HepG2 (cell line): ENCODE data around the gene GALNT10. TPM values are rescaled to one million over a fixed set of nuclear protein-coding genes. Genes with fewer than 3 reads are reported as not detected.

ENCODE experiments used
- ATAC-seq: fragments of 200-7000 bp; cut with Tn5 transposase; 3 replicates; pipeline ENCODE4 v1.9.1; 2020; ENCODE audit warnings: mild to moderate bottlenecking, moderate library complexity
- BruUV-seq: library from RNA; stranded (reverse); fragments of 400-500 nt; replicated peaks from 2 replicates; lab custom pipeline; 2021; lab: Mats Ljungman, UMichigan
- CTCF ChIA-PET: fragments of 300-600 bp; formaldehyde crosslinking; extraction: SDS; loops from one replicate; lab custom pipeline; 2021; ENCODE audit warnings: low total read pairs, inconsistent platforms, low intra/inter-chr PET ratio; lab: Yijun Ruan, JAX
- POLR2A ChIA-PET: fragments of 350-600 bp; sonication (Branson Sonifier 250); formaldehyde crosslinking; loops from one replicate; lab custom pipeline; 2020; ENCODE audit warnings: antibody characterized with exemption, inconsistent platforms; lab: Yijun Ruan, JAX
- DNase-seq: peaks from one replicate; pipeline ENCODE4 v3.0.0-alpha.2; 2015; ENCODE audit warnings: low spot score
- FAIRE-seq: peaks from 3 replicates; lab custom pipeline; 2011; peaks lifted over from hg19 to GRCh38; lab: Jason Lieb, UNC
- H2AFZ ChIP-seq: one replicate; pipeline ENCODE4 v1.6.1; 2011; ENCODE audit warnings: low read length, inconsistent platforms
- H3K27ac ChIP-seq: fragments of 300-600 bp; 3 replicates; pipeline ENCODE4 v1.8.0; 2011; ENCODE audit warnings: mixed run types, mild to moderate bottlenecking, mixed read lengths, low read length, inconsistent platforms; ENCODE audit not compliant: insufficient read depth; ENCODE audit errors: extremely low read length
- H3K27me3 ChIP-seq, 2 experiments: fragments of 200-600 bp in 1 of 2; 2 replicates in 1 of 2; 3 replicates in 1 of 2; pipeline versions ENCODE4 v1.6.0 to v1.8.0; 2011; ENCODE audit warnings: low read length in 2 of 2, mild to moderate bottlenecking in 2 of 2, moderate library complexity in 2 of 2, inconsistent platforms in 1 of 2; ENCODE audit not compliant: insufficient read depth in 2 of 2, control insufficient read depth in 1 of 2
- H3K36me3 ChIP-seq, 2 experiments: fragments of 200-600 bp in 1 of 2; replicated peaks in 1 of 2; 2 replicates in 1 of 2; 3 replicates in 1 of 2; pipeline versions ENCODE4 v1.5.1 to v1.8.0; 2011; ENCODE audit warnings: low read length in 2 of 2, inconsistent platforms in 1 of 2; ENCODE audit not compliant: insufficient read depth in 2 of 2, control insufficient read depth in 1 of 2
- H3K4me1 ChIP-seq: 2 replicates; pipeline ENCODE4 v1.5.1; 2012; ENCODE audit warnings: low read length, inconsistent platforms; ENCODE audit not compliant: insufficient read depth
- H3K4me2 ChIP-seq: 2 replicates; pipeline ENCODE4 v1.6.0; 2011; ENCODE audit warnings: low read depth, low read length, inconsistent platforms
- H3K4me3 ChIP-seq, 3 experiments: fragments of 200-600 bp in 1 of 3; sonication (generic), shearing (Covaris generic) in 1 of 3; replicated peaks in 1 of 3; 2 replicates each; pipeline ENCODE4 v1.5.1; 2011 to 2016; ENCODE audit warnings: low read length in 3 of 3, inconsistent platforms in 2 of 3, low read depth in 2 of 3, mild to moderate bottlenecking in 2 of 3, control low read depth in 1 of 3, mixed read lengths in 1 of 3; ENCODE audit not compliant: insufficient read depth in 1 of 3
- H3K79me2 ChIP-seq: one replicate; pipeline ENCODE4 v1.6.1; 2011; ENCODE audit warnings: low read length, inconsistent platforms; ENCODE audit not compliant: insufficient read depth
- H3K9ac ChIP-seq: 2 replicates; pipeline ENCODE4 v1.6.0; 2011; ENCODE audit warnings: mild to moderate bottlenecking, low read depth, low read length, inconsistent platforms; ENCODE audit not compliant: insufficient read depth
- H3K9me3 ChIP-seq: 2 replicates; pipeline ENCODE4 v1.5.1; 2012; ENCODE audit warnings: mild to moderate bottlenecking, low read length
- H4K20me1 ChIP-seq: 2 replicates; pipeline ENCODE4 v1.6.0; 2011; ENCODE audit warnings: inconsistent platforms, mild to moderate bottlenecking, low read length, moderate library complexity; ENCODE audit not compliant: insufficient read depth
- AGO1 ChIP-seq: fragments of 200-400 bp; formaldehyde crosslinking; IDR thresholded peaks from 2 replicates; pipeline ENCODE4 v1.6.1; 2017; ENCODE audit warnings: mild to moderate bottlenecking, low read depth, low read length, moderate library complexity; ENCODE audit not compliant: poor library complexity, severe bottlenecking
- FOXP1 ChIP-seq, 2 experiments: fragments of 450-650 bp in 1 of 2; IDR thresholded peaks; 2 replicates each; pipeline ENCODE4 v1.6.1; 2017 to 2018; ENCODE audit warnings: antibody characterized with exemption in 1 of 2
- LCORL ChIP-seq, 2 experiments: fragments of 450-650 bp in 1 of 2; sonication (generic) in 1 of 2; formaldehyde crosslinking in 1 of 2; IDR thresholded peaks; 2 replicates each; pipeline versions ENCODE4 v1.5.0 to v1.6.1; 2017 to 2020; ENCODE audit warnings: antibody characterized with exemption in 1 of 2, missing genetic modification reagents in 1 of 2
- MED13 ChIP-seq: sonication (generic); formaldehyde crosslinking; IDR thresholded peaks from 2 replicates; pipeline ENCODE4 v1.5.0; 2020; ENCODE audit warnings: missing genetic modification reagents
- MIER2 ChIP-seq: IDR thresholded peaks from 2 replicates; pipeline ENCODE4 v1.6.1; 2016; ENCODE audit warnings: missing biosample characterization, missing genetic modification reagents
- MIXL1 ChIP-seq: IDR thresholded peaks from 2 replicates; pipeline ENCODE4 v1.6.1; 2016
- NFE2L2 ChIP-seq: fragments of 150-350 bp; IDR thresholded peaks from 2 replicates; pipeline ENCODE4 v1.6.1; 2014; ENCODE audit warnings: low read length
- NFYC ChIP-seq: IDR thresholded peaks from 2 replicates; pipeline ENCODE4 v1.6.1; 2016; ENCODE audit warnings: missing genetic modification reagents, missing compliant biosample characterization
- SMC3 ChIP-seq: IDR thresholded peaks from 2 replicates; pipeline ENCODE4 v1.6.1; 2011; ENCODE audit warnings: low read length, improper control_type of control experiment
- U2AF1 ChIP-seq: fragments of 200-400 bp; formaldehyde crosslinking; optimal IDR thresholded peaks from 2 replicates; pipeline ENCODE3; 2017; ENCODE audit warnings: mild to moderate bottlenecking, low read depth, low read length
- ZBTB38 ChIP-seq: sonication (generic); formaldehyde crosslinking; IDR thresholded peaks from 2 replicates; pipeline ENCODE4 v1.5.1; 2020; ENCODE audit warnings: mild to moderate bottlenecking, missing genetic modification reagents
- ZFP41 ChIP-seq: sonication (generic); formaldehyde crosslinking; IDR thresholded peaks from 2 replicates; pipeline ENCODE4 v1.4.0; 2020; ENCODE audit warnings: mild to moderate bottlenecking, missing genetic modification reagents, borderline replicate concordance
- ZNF7 ChIP-seq: IDR thresholded peaks from 2 replicates; pipeline ENCODE4 v1.6.1; 2016; ENCODE audit warnings: missing biosample characterization, missing genetic modification reagents
- ZNF724P ChIP-seq: sonication (generic); formaldehyde crosslinking; IDR thresholded peaks from 2 replicates; pipeline ENCODE4 v1.8.0; 2022; ENCODE audit warnings: missing genetic modification reagents, borderline replicate concordance
- ZNF746 ChIP-seq: sonication (generic); formaldehyde crosslinking; IDR thresholded peaks from 2 replicates; pipeline ENCODE4 v1.8.0; 2022; ENCODE audit warnings: mild to moderate bottlenecking, missing genetic modification reagents
- ZNF780A ChIP-seq: sonication (generic); formaldehyde crosslinking; IDR thresholded peaks from 2 replicates; pipeline ENCODE4 v1.8.0; 2022; ENCODE audit warnings: mild to moderate bottlenecking, missing genetic modification reagents, moderate library complexity
- ZZZ3 ChIP-seq: sonication (generic); formaldehyde crosslinking; IDR thresholded peaks from 2 replicates; pipeline ENCODE4 v1.4.0; 2020; ENCODE audit warnings: missing genetic modification reagents, mild to moderate bottlenecking, borderline replicate concordance
- WGBS: methylation state at CpG from one replicate; pipeline ENCODE4 v1.1.6; 2017; ENCODE audit warnings: low lambda C conversion rate; 5-methylcytosine and 5-hydroxymethylcytosine counted together
- in situ Hi-C: cut with HindIII; loops from 2 replicates; pipeline ENCODE4 v1.10.0; 2017; ENCODE audit warnings: low pct_unique_long_range_greater_than_20kb; ENCODE audit not compliant: extremely low pct_ligation_motif_present
- intact Hi-C: fragments of 100-400 bp; cut with micrococcal nuclease; formaldehyde crosslinking; loops from one replicate; pipeline ENCODE4 v1.10.0; 2022; ENCODE audit not compliant: unreplicated experiment
- polyA plus RNA-seq, 8 experiments: library from polyadenylated mRNA; depleted of rRNA in 3 of 8; stranded (reverse) in 7 of 8; unstranded in 1 of 8; fragments of >200 nt; fragmentation: Illumina TruSeq in 4 of 8; extraction: Trizol in 4 of 8; gene quantifications; 2 replicates each; pipeline versions ENCODE4 v1.2.1 to v1.2.3, GENCODE V29; 2011 to 2016; ENCODE audit warnings: low read depth in 4 of 8, missing spikeins in 1 of 8, mixed read lengths in 1 of 8; ENCODE audit not compliant: insufficient read depth in 1 of 8
- total RNA-seq, 5 experiments: library from RNA; depleted of rRNA; stranded (reverse); fragments of >200 nt; fragmentation: Illumina TruSeq; extraction: Trizol; gene quantifications; 2 replicates each; pipeline ENCODE4 v1.2.3, GENCODE V29; 2016; ENCODE audit warnings: low read depth in 1 of 5
- TF ChIP-seq, protein P1 (sequence below): sonication (generic); formaldehyde crosslinking; conservative IDR thresholded peaks from 2 replicates; pipeline ENCODE4 v1.4.0; 2020; ENCODE audit warnings: missing genetic modification reagents
- TF ChIP-seq, protein P2 (sequence below): sonication (generic); formaldehyde crosslinking; IDR thresholded peaks from 2 replicates; pipeline ENCODE4 v1.5.0; 2020; ENCODE audit warnings: mild to moderate bottlenecking, missing genetic modification reagents
- TF ChIP-seq, protein P3 (sequence below): sonication (generic); formaldehyde crosslinking; IDR thresholded peaks from 2 replicates; pipeline ENCODE4 v1.5.0; 2020; ENCODE audit warnings: missing genetic modification reagents

GALNT10 gene
- total and polyA plus RNA-seq, 2 of the 13 experiments (the other 11 are each of a cell fraction or from before 2014, with no cell fraction given), result 8.1 to 11.2 TPM

DNA sequence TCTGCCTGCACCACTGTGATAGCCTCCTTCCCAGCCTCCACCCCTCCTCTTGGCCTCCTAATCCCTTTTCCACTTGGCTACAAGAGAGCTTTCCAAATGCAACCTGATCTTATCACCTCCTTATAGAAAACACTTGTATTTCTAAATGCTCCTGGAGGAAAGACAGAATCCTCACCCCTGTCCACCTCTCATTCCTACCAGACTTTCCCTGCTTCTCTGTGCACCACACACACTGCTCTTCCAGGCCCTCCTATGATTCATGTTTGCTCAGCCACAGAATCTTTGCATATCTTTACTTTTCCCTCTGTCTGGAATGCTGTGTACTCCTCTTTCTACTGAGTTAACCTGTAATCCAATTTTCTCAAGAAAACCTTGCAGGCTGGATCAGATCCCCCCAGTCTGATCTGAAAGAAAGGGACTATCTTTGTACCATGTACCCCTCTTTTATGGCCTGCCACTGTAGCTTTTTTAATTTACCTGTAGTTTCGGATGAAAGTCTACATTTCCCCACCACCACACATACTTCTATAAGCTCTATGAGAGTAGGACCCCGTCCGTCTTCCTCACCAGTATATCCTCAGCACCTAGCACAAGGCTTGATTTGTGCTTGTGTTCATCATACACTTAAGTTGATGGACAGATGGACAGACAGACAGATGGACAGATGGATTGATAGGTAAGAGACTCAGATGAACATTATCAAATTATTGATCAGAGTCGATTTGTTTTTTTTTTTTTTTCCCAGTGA, 95.3 kb downstream of the GALNT10 start:
- H2AFZ ChIP-seq, result no peak overlapping the region
- H3K36me3 ChIP-seq, result no peaks in the 10 kb centered on the region
- peak; percentile 52 for DNase-seq
- H4K20me1 ChIP-seq, result no peaks in the 10 kb centered on the region
- FAIRE-seq, result peak; percentile 39
- ChIA-PET CTCF (no interaction called here), POLR2A (no interaction called here)
- 69% methylated on average over 4 of the region's 4 CpGs for WGBS
- peaks cover 50% of the 10 kb centered on the region for H3K4me1 ChIP-seq
- in situ Hi-C loops, result no loop called here
- H3K9me3 ChIP-seq, result no peaks in the 10 kb centered on the region
- no peak overlapping the region for H3K27ac ChIP-seq
- H3K79me2 ChIP-seq, result no peaks in the 10 kb centered on the region
- no peak overlapping the region for H3K9ac ChIP-seq
- H3K4me2 ChIP-seq, result peak overlapping the region; percentile 38; the same call in 1 of the 2 replicates
- no peak overlapping the region for H3K4me3 ChIP-seq
- intact Hi-C loops, result loop anchor here (2.0 to 5.0 kb wide), 2 partner anchors 81 to 87 kb away; no protein-coding TSS in a partner anchor
- no peaks in the 10 kb centered on the region for H3K27me3 ChIP-seq
- peak; percentile 91 for ATAC-seq
- BruUV-seq, result no TSS peak
- TF ChIP-seq, protein P1, sequence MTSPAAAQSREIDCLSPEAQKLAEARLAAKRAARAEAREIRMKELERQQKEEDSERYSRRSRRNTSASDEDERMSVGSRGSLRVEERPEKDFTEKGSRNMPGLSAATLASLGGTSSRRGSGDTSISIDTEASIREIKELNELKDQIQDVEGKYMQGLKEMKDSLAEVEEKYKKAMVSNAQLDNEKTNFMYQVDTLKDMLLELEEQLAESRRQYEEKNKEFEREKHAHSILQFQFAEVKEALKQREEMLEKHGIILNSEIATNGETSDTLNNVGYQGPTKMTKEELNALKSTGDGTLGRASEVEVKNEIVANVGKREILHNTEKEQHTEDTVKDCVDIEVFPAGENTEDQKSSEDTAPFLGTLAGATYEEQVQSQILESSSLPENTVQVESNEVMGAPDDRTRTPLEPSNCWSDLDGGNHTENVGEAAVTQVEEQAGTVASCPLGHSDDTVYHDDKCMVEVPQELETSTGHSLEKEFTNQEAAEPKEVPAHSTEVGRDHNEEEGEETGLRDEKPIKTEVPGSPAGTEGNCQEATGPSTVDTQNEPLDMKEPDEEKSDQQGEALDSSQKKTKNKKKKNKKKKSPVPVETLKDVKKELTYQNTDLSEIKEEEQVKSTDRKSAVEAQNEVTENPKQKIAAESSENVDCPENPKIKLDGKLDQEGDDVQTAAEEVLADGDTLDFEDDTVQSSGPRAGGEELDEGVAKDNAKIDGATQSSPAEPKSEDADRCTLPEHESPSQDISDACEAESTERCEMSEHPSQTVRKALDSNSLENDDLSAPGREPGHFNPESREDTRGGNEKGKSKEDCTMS (CRISPR knock-in tag), result no peak
- TF ChIP-seq ZFP41 (CRISPR knock-in tag) (no peak), ZNF780A (CRISPR knock-in tag) (no peak), NFE2L2 (no peak), LCORL (IDR thresholded peaks at IDR 0.05) (no peak), LCORL (CRISPR knock-in tag; IDR thresholded peaks at IDR 0.05) (no peak), ZNF724P (CRISPR knock-in tag) (no peak), ZZZ3 (CRISPR knock-in tag) (no peak), MIXL1 (CRISPR knock-in tag) (0 out of 2 replicates have a peak, but pooled peaks have one; percentile 46), NFYC (CRISPR knock-in tag) (no peak), AGO1 (no peak), MED13 (no peak), ZNF7 (CRISPR knock-in tag) (peak; percentile 50; the same call in 1 of the 2 replicates), SMC3 (no peak), FOXP1 (IDR thresholded peaks at IDR 0.05) (no peak), FOXP1 (CRISPR knock-in tag; IDR thresholded peaks at IDR 0.05) (no peak), ZBTB38 (CRISPR knock-in tag) (no peak), MIER2 (CRISPR knock-in tag) (no peak), U2AF1 (no peak), ZNF746 (no peak)
- TF ChIP-seq, protein P2, sequence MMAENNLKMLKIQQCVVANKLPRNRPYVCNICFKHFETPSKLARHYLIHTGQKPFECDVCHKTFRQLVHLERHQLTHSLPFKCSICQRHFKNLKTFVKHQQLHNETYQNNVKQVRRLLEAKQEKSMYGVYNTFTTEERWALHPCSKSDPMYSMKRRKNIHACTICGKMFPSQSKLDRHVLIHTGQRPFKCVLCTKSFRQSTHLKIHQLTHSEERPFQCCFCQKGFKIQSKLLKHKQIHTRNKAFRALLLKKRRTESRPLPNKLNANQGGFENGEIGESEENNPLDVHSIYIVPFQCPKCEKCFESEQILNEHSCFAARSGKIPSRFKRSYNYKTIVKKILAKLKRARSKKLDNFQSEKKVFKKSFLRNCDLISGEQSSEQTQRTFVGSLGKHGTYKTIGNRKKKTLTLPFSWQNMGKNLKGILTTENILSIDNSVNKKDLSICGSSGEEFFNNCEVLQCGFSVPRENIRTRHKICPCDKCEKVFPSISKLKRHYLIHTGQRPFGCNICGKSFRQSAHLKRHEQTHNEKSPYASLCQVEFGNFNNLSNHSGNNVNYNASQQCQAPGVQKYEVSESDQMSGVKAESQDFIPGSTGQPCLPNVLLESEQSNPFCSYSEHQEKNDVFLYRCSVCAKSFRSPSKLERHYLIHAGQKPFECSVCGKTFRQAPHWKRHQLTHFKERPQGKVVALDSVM, result 0 out of 2 replicates have a peak, but pooled peaks have one; percentile 42
- TF ChIP-seq, protein P3, sequence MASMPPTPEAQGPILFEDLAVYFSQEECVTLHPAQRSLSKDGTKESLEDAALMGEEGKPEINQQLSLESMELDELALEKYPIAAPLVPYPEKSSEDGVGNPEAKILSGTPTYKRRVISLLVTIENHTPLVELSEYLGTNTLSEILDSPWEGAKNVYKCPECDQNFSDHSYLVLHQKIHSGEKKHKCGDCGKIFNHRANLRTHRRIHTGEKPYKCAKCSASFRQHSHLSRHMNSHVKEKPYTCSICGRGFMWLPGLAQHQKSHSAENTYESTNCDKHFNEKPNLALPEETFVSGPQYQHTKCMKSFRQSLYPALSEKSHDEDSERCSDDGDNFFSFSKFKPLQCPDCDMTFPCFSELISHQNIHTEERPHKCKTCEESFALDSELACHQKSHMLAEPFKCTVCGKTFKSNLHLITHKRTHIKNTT, result no peak
